GM12801 (cell line): Measurements from ENCODE around the gene ALG12.

Experiments
- TF ChIP-seq, protein P1 (sequence below): IDR thresholded peaks from one replicate; pipeline ENCODE4 v1.5.1; 2011; ENCODE audit warnings: control low read depth; ENCODE audit not compliant: insufficient read length; ENCODE audit errors: extremely low read depth

ALG12 gene

GRCh38 chr22:49901457-49901856, 16.8 kb downstream of the ALG12 start:
- TF ChIP-seq, protein P1, sequence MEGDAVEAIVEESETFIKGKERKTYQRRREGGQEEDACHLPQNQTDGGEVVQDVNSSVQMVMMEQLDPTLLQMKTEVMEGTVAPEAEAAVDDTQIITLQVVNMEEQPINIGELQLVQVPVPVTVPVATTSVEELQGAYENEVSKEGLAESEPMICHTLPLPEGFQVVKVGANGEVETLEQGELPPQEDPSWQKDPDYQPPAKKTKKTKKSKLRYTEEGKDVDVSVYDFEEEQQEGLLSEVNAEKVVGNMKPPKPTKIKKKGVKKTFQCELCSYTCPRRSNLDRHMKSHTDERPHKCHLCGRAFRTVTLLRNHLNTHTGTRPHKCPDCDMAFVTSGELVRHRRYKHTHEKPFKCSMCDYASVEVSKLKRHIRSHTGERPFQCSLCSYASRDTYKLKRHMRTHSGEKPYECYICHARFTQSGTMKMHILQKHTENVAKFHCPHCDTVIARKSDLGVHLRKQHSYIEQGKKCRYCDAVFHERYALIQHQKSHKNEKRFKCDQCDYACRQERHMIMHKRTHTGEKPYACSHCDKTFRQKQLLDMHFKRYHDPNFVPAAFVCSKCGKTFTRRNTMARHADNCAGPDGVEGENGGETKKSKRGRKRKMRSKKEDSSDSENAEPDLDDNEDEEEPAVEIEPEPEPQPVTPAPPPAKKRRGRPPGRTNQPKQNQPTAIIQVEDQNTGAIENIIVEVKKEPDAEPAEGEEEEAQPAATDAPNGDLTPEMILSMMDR: no peak

DNA sequence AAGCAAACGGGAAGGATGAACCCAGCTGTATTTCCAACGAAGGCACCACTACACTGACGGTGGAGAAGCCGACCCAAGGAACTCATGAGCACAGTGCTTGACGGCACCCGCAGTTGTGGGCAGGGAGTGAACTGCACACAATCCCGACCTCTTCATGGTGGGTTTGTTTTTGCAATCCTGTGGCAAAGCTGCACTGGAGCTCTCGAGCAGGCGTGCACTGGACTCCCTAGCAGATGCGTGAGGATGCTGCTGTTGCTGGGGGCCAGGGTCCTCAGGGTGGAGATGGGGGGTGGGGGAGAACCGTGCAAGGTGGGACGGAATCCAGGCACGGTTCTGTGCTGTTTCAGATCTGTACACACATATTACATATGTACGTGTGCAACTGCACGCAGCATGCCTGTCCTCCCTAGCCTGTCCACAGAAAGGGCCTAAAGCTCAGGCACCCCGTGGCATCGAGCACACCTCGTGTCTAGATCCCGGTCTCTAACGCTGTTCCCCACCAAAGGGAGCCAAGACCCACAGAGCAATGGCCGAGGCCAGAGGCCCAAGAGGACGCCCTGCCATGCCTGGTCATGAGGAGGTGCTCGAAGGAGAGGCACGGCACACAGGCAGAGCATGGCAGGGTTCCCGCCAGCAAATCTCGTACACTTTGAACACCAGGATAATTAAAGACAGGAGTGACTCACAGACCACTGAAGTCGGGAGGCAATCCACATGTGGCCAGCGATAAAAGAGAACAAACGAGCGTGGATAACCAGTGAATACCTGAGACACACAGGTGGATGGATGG, 17.6 kb downstream of the ALG12 start:
- TF ChIP-seq, protein P1: no peak

DNA sequence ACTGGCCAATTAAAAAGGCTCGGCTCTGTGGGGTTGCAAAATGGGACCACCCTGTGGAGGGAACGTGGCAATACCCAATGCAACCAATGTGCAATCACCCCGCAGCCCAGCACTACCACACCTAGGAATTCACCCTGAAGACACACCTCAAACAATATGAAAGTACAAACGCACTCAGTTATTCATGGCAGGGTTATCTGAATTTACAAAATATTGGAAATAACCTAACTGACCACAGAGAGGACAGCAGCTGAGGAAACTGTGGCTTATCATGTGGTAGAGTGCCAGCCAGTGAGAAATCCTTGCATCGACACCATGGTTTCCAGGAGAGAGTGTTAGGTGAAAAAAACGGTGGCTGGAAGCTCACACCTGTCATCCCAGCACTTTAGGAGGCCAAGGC, 18.7 kb downstream of the ALG12 start:
- TF ChIP-seq, protein P1: no peak

- TF ChIP-seq, protein P1: no peak
Observed at GRCh38 chr22:49897015-49897684, 21.1 kb downstream of the ALG12 start.

GRCh38 chr22:49896201-49896600, 22.0 kb downstream of the ALG12 start:
- TF ChIP-seq, protein P1: no peak

- TF ChIP-seq, protein P1: no peak
Observed at GRCh38 chr22:49894322-49895054, 23.8 kb downstream of the ALG12 start.

DNA sequence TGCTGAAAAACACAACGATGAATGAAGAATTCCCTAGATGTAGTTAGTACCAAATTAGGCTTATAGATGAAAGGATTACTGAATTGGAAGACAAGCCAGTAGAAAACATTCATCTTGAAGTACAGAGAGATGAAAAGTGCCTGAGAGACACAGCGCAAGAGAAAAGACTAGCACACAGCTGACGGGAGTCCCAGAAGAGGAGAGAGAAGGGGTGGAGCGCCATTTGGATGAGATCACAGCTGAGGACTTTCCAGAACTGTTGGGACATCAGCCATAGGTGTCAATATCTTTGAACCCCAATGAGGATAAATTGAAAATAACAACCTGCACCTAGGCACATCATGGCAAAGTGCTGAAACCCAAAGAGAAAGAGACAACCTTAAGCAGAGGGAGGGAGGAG, 25.2 kb downstream of the ALG12 start:
- TF ChIP-seq, protein P1: no peak
